ENCODE data around the gene COPE.

- TF ChIP-seq CTCF (conservative IDR thresholded peaks at IDR 0.05) (no peak), EZH2 (IDR thresholded peaks at IDR 0.05; ENCODE audit: low read depth) (no peak)
Observed at GRCh38 chr19:18945297-18945696, 26.1 kb upstream of the COPE start.

Data from PC-9 (cell line).